ENCODE data around the gene CCN6. TPM values are rescaled to one million over a fixed set of nuclear protein-coding genes. Genes with fewer than 3 reads are reported as not detected.
"Not testable (repeated sequence)": the region's sequence is repeated elsewhere in the genome, so short reads cannot be mapped to it uniquely, and the experiment has no call there.

CCN6 gene
- total and polyA plus RNA-seq, 7 donors = not detected

DNA sequence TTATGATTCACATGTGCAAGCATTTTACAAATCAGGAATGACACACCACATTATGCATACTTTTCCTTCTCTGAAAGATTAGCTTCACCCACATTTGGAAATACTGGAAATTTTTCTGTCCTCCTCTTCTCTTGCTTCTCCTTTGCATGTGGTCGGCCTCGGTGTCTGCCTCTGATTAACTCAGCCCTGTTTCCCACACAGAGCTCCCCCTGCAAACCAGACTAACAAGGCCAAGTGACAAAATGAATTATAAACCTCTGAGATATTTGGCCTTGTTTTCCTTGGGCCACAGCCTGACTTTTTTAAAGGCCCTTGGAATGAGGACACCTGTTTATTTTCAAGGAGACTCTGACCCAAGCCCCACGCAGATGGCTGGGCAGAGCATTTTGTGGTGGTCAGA lies 9.0 kb upstream of the CCN6 start:
- 72 to 74% methylated on average over 3 of the region's 3 CpGs for WGBS, 2 donors
- intact Hi-C loops (cut with DNase I) = loop anchor here (5.0 kb wide), 2 partner anchors 173 to 563 kb away; partner anchors contain the start of genes FYN and REV3L
- TF ChIP-seq EP300 (IDR thresholded peaks at IDR 0.05) (peak in 2 of 4 donors; percentile 60 to 61), POLR2A (IDR thresholded peaks at IDR 0.05) (no peak), POLR2AphosphoS5 (IDR thresholded peaks at IDR 0.05) (peak; percentile 38 to 85 (median 80))
- TF ChIP-seq, protein P1, sequence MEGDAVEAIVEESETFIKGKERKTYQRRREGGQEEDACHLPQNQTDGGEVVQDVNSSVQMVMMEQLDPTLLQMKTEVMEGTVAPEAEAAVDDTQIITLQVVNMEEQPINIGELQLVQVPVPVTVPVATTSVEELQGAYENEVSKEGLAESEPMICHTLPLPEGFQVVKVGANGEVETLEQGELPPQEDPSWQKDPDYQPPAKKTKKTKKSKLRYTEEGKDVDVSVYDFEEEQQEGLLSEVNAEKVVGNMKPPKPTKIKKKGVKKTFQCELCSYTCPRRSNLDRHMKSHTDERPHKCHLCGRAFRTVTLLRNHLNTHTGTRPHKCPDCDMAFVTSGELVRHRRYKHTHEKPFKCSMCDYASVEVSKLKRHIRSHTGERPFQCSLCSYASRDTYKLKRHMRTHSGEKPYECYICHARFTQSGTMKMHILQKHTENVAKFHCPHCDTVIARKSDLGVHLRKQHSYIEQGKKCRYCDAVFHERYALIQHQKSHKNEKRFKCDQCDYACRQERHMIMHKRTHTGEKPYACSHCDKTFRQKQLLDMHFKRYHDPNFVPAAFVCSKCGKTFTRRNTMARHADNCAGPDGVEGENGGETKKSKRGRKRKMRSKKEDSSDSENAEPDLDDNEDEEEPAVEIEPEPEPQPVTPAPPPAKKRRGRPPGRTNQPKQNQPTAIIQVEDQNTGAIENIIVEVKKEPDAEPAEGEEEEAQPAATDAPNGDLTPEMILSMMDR (IDR thresholded peaks at IDR 0.05) = no peak
- Histone ChIP-seq H3K9me3 (no peaks in the 10 kb centered on the region), H3K4me1 (peaks cover 0 to 28% (median 22%) of the 10 kb centered on the region in 4 donors), H3K27ac (peak overlapping the region in 2 of 4 donors; percentile 81 to 84), H3K27me3 (no peaks in the 10 kb centered on the region), H3K36me3 (no peaks in the 10 kb centered on the region), H3K4me3 (no peak overlapping the region)
- DNase-seq = no peak

DNA sequence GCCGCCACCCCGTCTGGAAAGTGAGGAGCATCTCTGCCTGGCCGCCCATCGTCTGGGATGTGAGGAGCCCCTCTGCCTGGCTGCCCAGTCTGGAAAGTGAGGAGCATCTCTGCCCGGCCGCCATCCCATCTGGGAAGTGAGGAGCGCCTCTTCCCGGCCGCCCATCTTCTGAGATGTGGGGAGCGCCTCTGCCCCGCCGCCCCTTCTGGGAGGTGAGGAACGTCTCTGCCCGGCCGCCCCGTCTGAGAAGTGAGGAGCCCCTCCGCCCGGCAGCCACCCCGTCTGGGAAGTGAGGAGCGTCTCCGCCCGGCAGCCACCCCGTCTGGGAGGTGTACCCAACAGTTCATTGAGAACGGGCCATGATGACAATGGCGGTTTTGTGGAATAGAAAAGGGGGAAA lies 6.4 kb upstream of the CCN6 start:
- H3K27me3 ChIP-seq; H3K4me3 ChIP-seq; intact Hi-C loops (cut with DNase I); H3K9me3 ChIP-seq; H3K27ac ChIP-seq; DNase-seq; H3K36me3 ChIP-seq: not testable (repeated sequence)
- H3K4me1 ChIP-seq = peaks cover 0 to 27% (median 21%) of the 10 kb centered on the region in 4 donors
- WGBS, 2 donors = 96% methylated on average over 25 of the region's 25 CpGs

DNA sequence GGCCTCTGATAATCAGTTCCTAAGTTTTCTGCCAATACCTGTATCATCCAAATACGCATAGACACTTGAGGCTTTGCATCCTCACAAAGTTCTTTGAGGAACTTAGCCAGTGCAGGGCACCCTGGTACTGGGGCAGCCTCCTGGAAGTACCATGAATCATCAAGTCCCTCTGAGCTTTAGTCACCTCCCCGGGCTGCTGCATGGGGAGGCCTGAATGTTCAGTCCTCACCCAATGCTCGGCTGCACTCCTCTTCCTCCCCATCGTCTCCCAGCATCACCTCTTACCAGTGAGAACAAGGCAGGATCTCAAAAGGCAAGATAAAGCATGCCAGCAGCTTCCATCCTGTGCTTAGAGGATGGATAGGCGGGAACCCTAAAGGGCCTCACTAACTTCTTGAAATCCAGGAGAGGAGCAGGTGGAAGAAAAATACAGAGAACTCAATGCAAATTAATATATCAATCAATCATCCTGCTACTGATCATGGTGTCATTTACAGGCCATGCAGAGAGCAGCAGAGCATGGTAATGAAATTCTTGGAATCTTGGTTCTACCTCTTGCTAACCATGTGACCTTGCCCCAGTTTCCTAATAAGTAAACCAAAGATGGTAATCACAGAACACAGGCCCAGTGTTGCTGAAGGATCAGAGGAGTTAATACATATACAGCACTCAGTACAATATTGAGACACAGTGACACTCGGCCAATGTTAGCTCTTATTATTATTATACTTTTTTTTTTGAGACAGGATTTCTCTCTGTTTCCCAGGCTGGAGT lies 4.7 kb upstream of the CCN6 start:
- TF ChIP-seq POLR2AphosphoS5 (IDR thresholded peaks at IDR 0.05) = no peak
- TF ChIP-seq, protein P1 (IDR thresholded peaks at IDR 0.05) = no peak
- no peak for TF ChIP-seq EP300 (IDR thresholded peaks at IDR 0.05)
- no peak for TF ChIP-seq POLR2A (IDR thresholded peaks at IDR 0.05)
- no peaks in the 10 kb centered on the region for H3K36me3 ChIP-seq
- no peak for DNase-seq
- no peaks in the 10 kb centered on the region for H3K9me3 ChIP-seq
- no peaks in the 10 kb centered on the region for H3K27me3 ChIP-seq
- H3K4me1 ChIP-seq = peaks cover 0 to 17% (median 14%) of the 10 kb centered on the region in 4 donors
- H3K4me3 ChIP-seq = no peak overlapping the region
- WGBS, 2 donors = 84 to 91% methylated on average over 6 of the region's 6 CpGs
- intact Hi-C loops (cut with DNase I) = no loop called here
- H3K27ac ChIP-seq = no peak overlapping the region

DNA sequence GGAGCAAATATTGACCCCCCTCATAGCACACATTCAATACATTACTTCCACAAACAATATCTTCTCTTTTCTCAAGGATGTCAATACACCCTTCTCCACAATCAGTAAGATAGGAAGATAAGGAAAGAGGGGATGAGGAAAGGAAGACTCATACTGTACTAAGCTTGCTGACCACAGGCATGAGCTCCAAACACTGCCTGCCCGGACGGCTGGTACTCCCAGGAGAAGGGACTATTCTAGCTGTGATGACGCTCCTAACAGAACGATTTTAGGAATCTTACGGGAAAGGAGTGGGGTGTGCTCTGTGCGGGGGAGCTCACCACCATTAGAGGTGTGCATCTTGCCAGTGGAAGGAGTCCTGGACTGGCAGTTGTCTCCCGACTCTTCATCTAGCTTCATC lies 3.9 kb upstream of the CCN6 start:
- no peak overlapping the region for H3K4me3 ChIP-seq
- no peak overlapping the region for H3K27ac ChIP-seq
- no peak for DNase-seq
- H3K4me1 ChIP-seq = peaks cover 0 to 9% (median 6%) of the 10 kb centered on the region in 4 donors
- intact Hi-C loops (cut with DNase I) = no loop called here
- no peaks in the 10 kb centered on the region for H3K27me3 ChIP-seq
- TF ChIP-seq, protein P1 (IDR thresholded peaks at IDR 0.05) = no peak
- TF ChIP-seq POLR2AphosphoS5 (IDR thresholded peaks at IDR 0.05) (no peak), POLR2A (IDR thresholded peaks at IDR 0.05) (no peak), EP300 (IDR thresholded peaks at IDR 0.05) (no peak)
- no peaks in the 10 kb centered on the region for H3K36me3 ChIP-seq
- WGBS, 2 donors = 94 to 95% methylated on average over 7 of the region's 7 CpGs
- no peaks in the 10 kb centered on the region for H3K9me3 ChIP-seq

DNA sequence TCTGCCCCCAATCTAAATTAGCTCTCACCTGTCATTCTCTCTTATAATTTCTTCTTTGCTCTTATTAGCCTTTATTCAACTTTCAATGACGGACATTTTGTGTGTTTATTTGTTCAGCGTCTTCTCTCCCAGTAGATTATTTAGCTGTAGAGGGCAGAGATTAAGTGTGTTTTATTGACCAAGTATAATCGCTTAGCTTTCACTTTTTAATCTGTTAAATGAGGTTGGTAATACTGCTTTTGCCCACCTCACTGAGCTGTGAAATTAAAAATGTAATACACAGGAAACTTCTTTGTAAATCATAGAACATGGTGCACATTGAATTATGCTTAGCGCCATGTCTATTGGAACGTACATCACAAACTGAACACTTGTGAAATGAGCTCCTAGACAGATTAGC lies 3.5 kb upstream of the CCN6 start:
- TF ChIP-seq, protein P1 (IDR thresholded peaks at IDR 0.05) = no peak
- no peak for TF ChIP-seq POLR2A (IDR thresholded peaks at IDR 0.05)
- no peak for TF ChIP-seq POLR2AphosphoS5 (IDR thresholded peaks at IDR 0.05)
- Histone ChIP-seq H3K36me3 (no peaks in the 10 kb centered on the region), H3K27me3 (no peaks in the 10 kb centered on the region), H3K9me3 (no peaks in the 10 kb centered on the region), H3K4me1 (peaks cover 0 to 5% (median 2%) of the 10 kb centered on the region in 4 donors), H3K4me3 (no peak overlapping the region), H3K27ac (no peak overlapping the region)
- no peak for DNase-seq
- 85 to 90% methylated on average over 5 of the region's 5 CpGs for WGBS, 2 donors
- intact Hi-C loops (cut with DNase I) = no loop called here

DNA sequence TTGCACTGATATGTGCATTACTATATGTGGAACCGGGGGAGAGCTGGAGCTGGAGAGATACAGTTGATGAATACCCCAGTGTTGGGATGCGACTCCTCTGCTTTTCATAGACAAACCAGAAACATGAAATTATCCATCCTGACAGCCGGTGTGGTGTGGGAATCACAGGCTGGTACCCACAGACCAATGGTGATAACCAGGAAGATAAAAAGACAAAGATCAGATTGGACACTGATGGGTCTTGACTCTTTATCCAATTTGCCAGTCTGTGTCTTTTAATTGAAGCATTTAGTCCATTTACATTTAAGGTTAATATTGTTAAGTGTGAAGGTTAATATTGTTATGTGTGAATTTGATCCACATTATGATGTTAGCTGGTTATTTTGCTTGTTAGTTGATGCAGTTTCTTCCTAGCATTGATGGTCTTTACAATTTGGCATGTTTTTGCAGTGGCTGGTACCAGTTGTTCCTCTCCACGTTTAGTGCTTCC lies 2.6 kb upstream of the CCN6 start:
- intact Hi-C loops (cut with DNase I); H3K36me3 ChIP-seq: not testable (repeated sequence)

More for the DNA sequence above, 2.6 kb upstream of the CCN6 start:
- not testable (repeated sequence) for H3K27ac ChIP-seq, DNase-seq, H3K27me3 ChIP-seq, H3K9me3 ChIP-seq, H3K4me1 ChIP-seq, H3K4me3 ChIP-seq
- 85 to 87% methylated on average over 4 of the region's 4 CpGs for WGBS, 2 donors

All from sigmoid colon (tissue), 7 donors.